GM15510 (cell line): ENCODE results near the gene DHX35.

Experiments
- POLR2A ChIP-seq: IDR thresholded peaks from 3 replicates; pipeline ENCODE4 v1.6.1; 2011; ENCODE audit warnings: borderline replicate concordance; ENCODE audit not compliant: insufficient read length; ENCODE audit errors: extremely low read depth

The DHX35 gene

GRCh38 chr20:38953630-38954340 is 8.4 kb upstream of the DHX35 start:
- TF ChIP-seq POLR2A = no peak

- no peak for TF ChIP-seq POLR2A
Measured at GRCh38 chr20:38957235-38957876, 4.8 kb upstream of the DHX35 start.

- no peak for TF ChIP-seq POLR2A
Measured at GRCh38 chr20:38957915-38958485, 4.1 kb upstream of the DHX35 start.

- TF ChIP-seq POLR2A = no peak
Measured at GRCh38 chr20:38961530-38962043, 557 bp upstream of the DHX35 start.

- no peak for TF ChIP-seq POLR2A
Measured at GRCh38 chr20:38962928-38963401, 821 bp downstream of the DHX35 start.

- TF ChIP-seq POLR2A = no peak
Measured at GRCh38 chr20:38963745-38964144, 1.6 kb downstream of the DHX35 start.

GRCh38 chr20:38965264-38965663 is 3.1 kb downstream of the DHX35 start:
- TF ChIP-seq POLR2A = no peak

GRCh38 chr20:38968090-38968489 is 5.9 kb downstream of the DHX35 start:
- TF ChIP-seq POLR2A = no peak

GRCh38 chr20:38969708-38970107 is 7.6 kb downstream of the DHX35 start:
- TF ChIP-seq POLR2A = no peak

- TF ChIP-seq POLR2A = no peak
Measured at GRCh38 chr20:38970302-38970701, 8.2 kb downstream of the DHX35 start.

- no peak for TF ChIP-seq POLR2A
Measured at GRCh38 chr20:38973107-38973506, 11.0 kb downstream of the DHX35 start.

- TF ChIP-seq POLR2A = no peak
Measured at GRCh38 chr20:38973645-38974044, 11.5 kb downstream of the DHX35 start.

GRCh38 chr20:38975539-38976120 is 13.5 kb downstream of the DHX35 start:
- TF ChIP-seq POLR2A = no peak

- no peak for TF ChIP-seq POLR2A
Measured at GRCh38 chr20:38979434-38979833, 17.3 kb downstream of the DHX35 start.

GRCh38 chr20:38979842-38980241 is 17.7 kb downstream of the DHX35 start:
- no peak for TF ChIP-seq POLR2A

- TF ChIP-seq POLR2A = no peak
Measured at GRCh38 chr20:38982291-38982690, 20.1 kb downstream of the DHX35 start.

- no peak for TF ChIP-seq POLR2A
Measured at GRCh38 chr20:38985060-38985459, 22.9 kb downstream of the DHX35 start.
